HepG2 (cell line): ENCODE results near the gene COL18A1.

Experiments used
- CTCF ChIP-seq: sonication (generic); formaldehyde crosslinking; IDR thresholded peaks from 2 replicates; pipeline ENCODE4 v1.5.0; 2020; ENCODE audit warnings: mild to moderate bottlenecking, missing genetic modification reagents, moderate library complexity
- FOSL1 ChIP-seq: sonication (generic); formaldehyde crosslinking; IDR thresholded peaks from 2 replicates; pipeline ENCODE4 v1.9.0; 2021; ENCODE audit warnings: missing genetic modification reagents, borderline replicate concordance
- HMGXB4 ChIP-seq, 2 experiments: sonication (generic) in 1 of 2; formaldehyde crosslinking in 1 of 2; IDR thresholded peaks; 2 replicates each; pipeline versions ENCODE4 v1.4.0 to v1.6.1; 2018 to 2020; ENCODE audit warnings: missing genetic modification reagents in 2 of 2, borderline replicate concordance in 1 of 2, low read depth in 1 of 2, mild to moderate bottlenecking in 1 of 2, missing biosample characterization in 1 of 2
- POLR2A ChIP-seq, 2 experiments: IDR thresholded peaks; 2 replicates each; pipeline ENCODE4 v1.6.1; 2011; ENCODE audit warnings: low read depth in 2 of 2, low read length in 2 of 2, mild to moderate bottlenecking in 1 of 2, moderate library complexity in 1 of 2; ENCODE audit not compliant: insufficient read depth in 1 of 2
- RBFOX2 ChIP-seq: fragments of 200-400 bp; formaldehyde crosslinking; IDR thresholded peaks from 2 replicates; pipeline ENCODE4 v1.6.1; 2017; ENCODE audit warnings: low read depth, mild to moderate bottlenecking, low read length

GRCh38 chr21:45362748-45363145 lies 42.2 kb upstream of the COL18A1 start:
- no peak for TF ChIP-seq HMGXB4 (CRISPR knock-in tag; IDR thresholded peaks at IDR 0.05; ENCODE audit: borderline replicate concordance in 1 of 2, low read depth in 1 of 2)
- TF ChIP-seq CTCF (CRISPR knock-in tag): no peak
- no peak for TF ChIP-seq FOSL1
- TF ChIP-seq POLR2A (IDR thresholded peaks at IDR 0.05; ENCODE audit: insufficient read depth in 1 of 2, low read depth in 2 of 2, low read length in 2 of 2): no peak
- no peak for TF ChIP-seq RBFOX2
